GM21786 (cell line): Measurements from ENCODE around the gene PALM.
"Not testable (repeated sequence)": the region's sequence is repeated elsewhere in the genome, so short reads cannot be mapped to it uniquely, and the experiment has no call there.

ENCODE experiments used
- ATAC-seq: cut with Tn5 transposase; IDR thresholded peaks from one replicate; pipeline ENCODE4 v1.9.1; 2021; ENCODE audit not compliant: unreplicated experiment

The PALM gene

GRCh38 chr19:703651-704446 is 4.9 kb upstream of the PALM start:
- ATAC-seq = no peak

GRCh38 chr19:704447-704741 is 4.3 kb upstream of the PALM start:
- no peak for ATAC-seq

DNA sequence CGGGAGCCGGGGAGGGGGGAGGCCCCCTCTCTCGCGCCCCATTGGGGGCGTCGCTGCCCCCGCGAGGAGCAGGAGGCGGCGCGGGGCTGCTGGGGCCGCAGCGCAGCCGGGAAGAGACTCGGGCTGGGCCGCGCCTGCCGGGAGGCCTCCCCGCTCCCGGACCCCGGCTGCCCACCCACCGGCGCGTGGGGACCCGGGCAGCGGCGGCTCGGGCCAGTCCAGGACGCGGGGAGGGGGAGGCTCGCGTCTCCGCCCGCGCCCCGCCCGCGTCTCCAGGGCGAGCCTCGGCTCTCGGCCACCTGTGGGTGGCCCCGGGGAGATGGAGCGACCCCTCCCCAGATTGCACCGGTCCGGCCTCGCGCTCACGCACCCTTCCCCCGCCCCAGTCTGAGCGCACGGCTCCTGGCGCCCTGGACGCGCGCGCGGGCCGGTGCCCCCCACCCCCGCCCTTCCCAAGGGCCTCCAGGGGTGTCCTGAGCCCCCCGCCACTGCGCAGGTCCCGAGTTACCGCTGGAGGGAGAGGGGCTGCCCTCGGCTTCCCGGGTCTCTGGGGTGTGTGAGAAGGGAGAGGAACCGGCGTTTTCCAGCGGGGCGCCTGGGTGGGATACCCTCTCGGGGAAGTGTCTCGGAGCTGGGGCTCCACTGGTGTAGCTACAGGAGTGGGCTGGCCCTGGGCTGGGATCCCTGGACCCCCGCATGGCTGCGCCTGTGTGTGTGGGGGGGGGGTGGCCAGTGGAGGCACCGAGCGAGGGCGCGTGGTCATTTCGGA is 645 bp downstream of the PALM start:
- ATAC-seq = no peak

GRCh38 chr19:709965-710571 is 1.3 kb downstream of the PALM start:
- no peak for ATAC-seq

DNA sequence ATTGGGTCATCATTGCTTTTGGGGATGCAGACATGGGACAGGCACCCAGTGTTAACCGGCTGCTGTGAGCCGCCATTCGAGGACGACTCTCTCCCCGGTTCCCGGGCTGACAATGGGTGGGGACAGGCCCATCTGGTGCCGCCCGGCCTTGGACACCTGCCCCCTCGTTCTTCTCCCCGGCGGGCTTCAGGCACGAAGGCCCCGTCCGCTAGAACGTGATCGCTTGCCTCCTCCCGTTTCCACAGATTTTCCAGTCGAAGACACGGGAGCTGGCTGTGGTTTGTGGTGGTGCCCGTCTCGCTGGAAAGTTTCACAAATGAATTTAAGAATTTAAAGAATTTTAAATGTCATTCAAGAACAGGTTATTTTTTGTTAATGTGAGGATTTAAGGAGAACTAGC is 2.0 kb downstream of the PALM start:
- no peak for ATAC-seq

DNA sequence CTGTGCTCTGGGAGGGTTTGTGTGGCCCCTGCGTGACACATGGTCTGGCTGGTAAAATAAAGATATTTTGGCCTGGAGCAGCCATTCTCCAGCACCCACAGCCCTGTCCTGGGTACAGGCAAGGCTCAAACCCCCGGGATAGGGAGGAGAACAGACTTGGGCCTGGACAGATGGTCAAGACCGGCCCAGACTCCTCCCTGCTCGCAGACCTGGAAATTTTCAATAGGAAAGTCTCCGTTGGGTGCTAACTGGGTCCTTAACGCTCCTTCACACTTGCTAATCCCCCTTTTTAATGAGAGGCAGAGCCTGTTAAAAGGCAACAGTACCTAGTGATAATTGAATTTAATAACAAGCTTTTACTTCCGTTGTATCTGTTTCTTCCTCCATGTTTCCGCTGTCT is 2.5 kb downstream of the PALM start:
- ATAC-seq = no peak

DNA sequence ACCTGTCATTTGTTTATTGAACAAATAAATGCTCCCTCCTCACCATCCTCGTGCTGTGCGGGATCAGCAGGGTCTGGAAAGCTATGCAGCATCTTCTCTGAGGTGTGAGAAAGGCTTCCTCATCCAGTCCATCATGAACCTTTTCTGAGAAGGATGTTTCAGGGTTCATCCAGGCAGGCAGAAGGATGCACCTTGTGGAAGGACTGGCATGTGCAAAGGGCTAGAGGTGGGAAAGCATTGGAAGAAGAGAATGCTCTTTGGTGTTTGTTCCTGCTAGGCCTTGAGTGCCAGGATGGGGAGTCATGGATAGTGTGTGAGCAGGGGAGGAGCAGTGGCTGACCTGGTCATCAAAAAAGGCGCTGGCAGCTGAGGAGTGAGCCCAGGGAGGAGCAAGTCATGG is 6.6 kb downstream of the PALM start:
- no peak for ATAC-seq

- ATAC-seq = no peak
Measured at GRCh38 chr19:718251-718951, 9.7 kb downstream of the PALM start.

- no peak for ATAC-seq
Measured at GRCh38 chr19:718991-719512, 10.3 kb downstream of the PALM start.

- ATAC-seq = no peak
Measured at GRCh38 chr19:719636-720344, 11.1 kb downstream of the PALM start.

DNA sequence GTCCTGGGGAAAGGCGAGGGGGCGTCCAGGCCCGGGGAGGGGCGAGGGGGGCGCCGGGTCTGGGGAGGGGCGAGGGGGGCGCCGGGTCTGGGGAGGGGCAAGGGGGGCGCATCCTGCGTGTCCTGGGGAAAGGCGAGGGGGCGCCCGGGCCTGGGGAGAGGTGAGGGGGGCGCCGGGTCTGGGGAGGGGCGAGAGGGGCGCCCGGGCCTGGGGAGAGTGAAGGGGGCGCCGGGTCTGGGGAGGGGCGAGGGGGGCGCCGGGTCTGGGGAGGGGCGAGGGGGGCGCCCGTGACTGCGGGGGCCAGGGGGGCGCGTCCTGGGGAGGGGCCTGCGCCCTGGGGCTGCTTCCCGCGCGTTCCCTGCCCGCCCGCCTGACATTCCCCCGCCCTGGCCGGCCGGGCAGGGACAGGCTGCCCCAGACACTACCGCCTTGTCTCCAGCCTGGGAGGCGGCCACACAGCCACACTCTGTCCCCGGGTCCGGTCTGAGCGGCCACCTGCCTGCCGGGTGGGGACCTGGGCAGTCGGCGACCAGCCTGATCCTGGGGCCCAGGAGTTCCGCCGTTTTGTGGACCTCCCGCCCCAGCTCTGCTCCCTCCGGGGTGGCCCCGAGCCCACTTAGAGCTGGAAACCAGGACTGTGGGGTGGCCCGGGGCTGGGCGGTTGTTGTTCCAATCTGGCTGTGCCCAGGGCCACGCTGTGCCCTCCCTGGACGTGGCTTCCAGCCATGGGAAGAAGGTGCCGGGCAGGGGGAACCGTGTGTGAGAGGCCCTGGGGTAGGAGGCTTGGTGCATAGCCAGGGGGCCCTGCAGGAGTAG is 11.8 kb downstream of the PALM start:
- no peak for ATAC-seq

- ATAC-seq = no peak
Measured at GRCh38 chr19:722553-723101, 13.9 kb downstream of the PALM start.

- ATAC-seq = no peak
Measured at GRCh38 chr19:723247-723646, 14.5 kb downstream of the PALM start.

GRCh38 chr19:723714-724113 is 15.0 kb downstream of the PALM start:
- ATAC-seq = no peak

DNA sequence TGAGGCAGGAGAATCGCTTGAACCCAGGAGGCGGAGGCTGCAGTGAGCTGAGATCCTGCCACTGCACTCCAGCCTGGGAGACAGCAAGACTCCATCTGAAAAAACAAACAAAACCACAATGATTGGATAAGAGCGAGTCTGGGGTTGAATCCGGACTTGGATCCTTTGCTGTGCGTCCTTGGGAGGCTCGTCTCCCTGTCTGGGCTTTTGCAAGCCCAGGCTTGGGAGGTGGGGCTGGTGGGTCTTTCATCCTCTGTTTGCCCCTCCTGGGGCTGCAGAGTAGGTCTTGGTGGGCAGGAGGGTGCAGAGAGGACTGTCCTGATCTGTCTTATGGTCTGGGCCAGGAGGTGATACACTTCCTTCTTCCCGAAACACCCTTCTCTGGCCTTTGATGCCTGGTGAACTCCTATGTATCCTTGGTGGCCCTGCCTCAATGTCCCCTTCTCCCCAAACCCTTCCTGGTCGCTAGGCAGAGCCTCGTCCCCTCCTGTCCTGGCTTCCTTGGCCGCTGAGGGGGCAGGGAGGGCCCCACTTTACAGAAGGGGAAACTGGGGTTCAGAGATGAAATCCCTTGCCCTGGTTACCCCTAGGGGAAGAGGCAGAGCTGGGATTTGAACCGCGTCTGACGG is 16.8 kb downstream of the PALM start:
- ATAC-seq = no peak

GRCh38 chr19:726993-727956 is 18.5 kb downstream of the PALM start:
- no peak for ATAC-seq

GRCh38 chr19:728011-728410 is 19.3 kb downstream of the PALM start:
- no peak for ATAC-seq

DNA sequence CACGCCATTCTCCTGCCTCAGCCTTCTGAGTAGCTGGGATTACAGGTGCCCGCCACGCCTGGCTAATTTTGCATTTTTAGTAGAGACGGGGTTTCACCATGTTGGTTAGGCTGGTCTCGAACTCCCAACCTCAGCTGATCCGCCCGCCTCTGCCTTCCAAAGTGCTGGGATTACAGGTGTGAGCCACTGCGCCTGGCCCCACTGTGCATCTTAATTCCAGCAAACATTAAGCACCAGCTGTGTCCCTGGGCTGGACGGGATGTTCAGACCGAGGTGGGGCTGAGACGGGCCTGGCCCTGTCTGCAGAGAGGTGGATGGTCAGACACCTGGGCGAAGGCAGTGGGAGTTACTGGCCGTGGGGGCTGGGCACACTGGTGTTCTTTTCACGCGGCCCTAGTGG is 20.8 kb downstream of the PALM start:
- ATAC-seq = not testable (repeated sequence)
